Cardiac septum (tissue), 1 donor: Measurements from ENCODE around the gene ZNF277. TPM values are rescaled to one million over a fixed set of nuclear protein-coding genes. Genes with fewer than 3 reads are reported as not detected.

Experiments used
- DNase-seq: peaks from one replicate; pipeline ENCODE4 v3.0.0-alpha.2; 2020; ENCODE audit warnings: low spot score
- intact Hi-C: fragments of 100-400 bp; cut with DNase I; formaldehyde crosslinking; loops from one replicate; pipeline ENCODE4 v1.14.0; 2022
- long read RNA-seq: library from polyadenylated mRNA; unstranded; transcript quantifications from one replicate; pipeline ENCODE4 v2.0.0, GENCODE V29; 2021
- total RNA-seq: library from RNA; stranded (reverse); fragmentation: NEBNext Ultra II Directional; extraction: Animal tissue kit (Norgen Biotek cat#: 25700); gene quantifications from one replicate; pipeline ENCODE4 v1.2.1, GENCODE V29; 2021
- donor health status: DM: no; HTN: no; CAD: no.

The ZNF277 gene, protein sequence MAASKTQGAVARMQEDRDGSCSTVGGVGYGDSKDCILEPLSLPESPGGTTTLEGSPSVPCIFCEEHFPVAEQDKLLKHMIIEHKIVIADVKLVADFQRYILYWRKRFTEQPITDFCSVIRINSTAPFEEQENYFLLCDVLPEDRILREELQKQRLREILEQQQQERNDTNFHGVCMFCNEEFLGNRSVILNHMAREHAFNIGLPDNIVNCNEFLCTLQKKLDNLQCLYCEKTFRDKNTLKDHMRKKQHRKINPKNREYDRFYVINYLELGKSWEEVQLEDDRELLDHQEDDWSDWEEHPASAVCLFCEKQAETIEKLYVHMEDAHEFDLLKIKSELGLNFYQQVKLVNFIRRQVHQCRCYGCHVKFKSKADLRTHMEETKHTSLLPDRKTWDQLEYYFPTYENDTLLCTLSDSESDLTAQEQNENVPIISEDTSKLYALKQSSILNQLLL
- total RNA-seq: 16.3 TPM
- long read RNA-seq, transcript ZNF277-201 (12 exons, 1,849 nt): major isoform, 20 of 28 reads
- long read RNA-seq, partial matches to known transcripts: 1 of 28 reads
- long read RNA-seq, other reads (novel, unspliced or antisense): 5 of 28 reads

DNA sequence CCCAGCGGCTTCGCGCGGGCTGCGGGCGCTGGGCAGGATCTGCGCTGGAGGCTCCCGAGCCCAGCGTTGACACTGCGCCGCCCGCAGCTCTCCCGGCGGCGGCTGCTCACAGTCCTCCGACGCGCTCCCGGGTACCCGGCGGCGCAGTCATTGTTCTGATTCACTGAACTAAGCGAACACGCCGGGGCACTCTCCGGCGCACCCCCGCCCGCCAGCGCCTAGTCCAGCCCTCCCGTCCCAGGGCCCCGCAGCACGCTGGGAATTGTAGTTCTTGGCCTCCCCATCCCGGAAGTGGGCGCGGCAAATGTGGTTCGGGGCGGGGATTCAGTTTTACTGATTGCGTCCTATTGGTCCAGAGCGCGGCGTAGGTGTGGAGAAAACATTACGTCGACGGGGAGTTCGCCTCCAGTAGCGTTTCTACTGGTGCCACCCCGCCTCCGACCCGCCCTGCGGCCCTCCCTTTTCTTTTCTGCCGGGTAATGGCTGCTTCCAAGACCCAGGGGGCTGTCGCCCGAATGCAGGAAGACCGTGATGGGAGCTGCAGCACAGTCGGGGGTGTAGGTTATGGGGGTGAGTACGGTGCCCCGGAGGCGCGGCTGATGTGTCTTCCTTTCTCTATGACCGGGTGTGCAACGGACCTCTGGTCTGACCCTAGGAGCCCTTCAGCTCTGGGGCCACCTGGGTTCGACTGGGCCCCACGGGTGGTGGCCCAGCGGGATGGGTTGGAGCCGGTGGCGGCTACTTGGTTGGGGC lies at the start of gene ZNF277, which contains the start of gene DOCK4:
ZNF277 (plus strand) TSS at position 458 of the 753 bp plus-strand sequence; CDS start at position 480, 22 bp downstream.
DOCK4 (minus strand) TSS at position 162 of the 753 bp plus-strand sequence. CDS start 261 bp downstream, outside the sequence.
- DNase-seq: peak; percentile 99
- intact Hi-C loops: loop anchor here (10.0 kb wide), 3 partner anchors 178 to 288 kb away; no protein-coding TSS in a partner anchor

GRCh38 chr7:112157072-112157471 lies 49.4 kb upstream of the ZNF277 start:
- no peak for DNase-seq
- intact Hi-C loops: no loop called here

DNA sequence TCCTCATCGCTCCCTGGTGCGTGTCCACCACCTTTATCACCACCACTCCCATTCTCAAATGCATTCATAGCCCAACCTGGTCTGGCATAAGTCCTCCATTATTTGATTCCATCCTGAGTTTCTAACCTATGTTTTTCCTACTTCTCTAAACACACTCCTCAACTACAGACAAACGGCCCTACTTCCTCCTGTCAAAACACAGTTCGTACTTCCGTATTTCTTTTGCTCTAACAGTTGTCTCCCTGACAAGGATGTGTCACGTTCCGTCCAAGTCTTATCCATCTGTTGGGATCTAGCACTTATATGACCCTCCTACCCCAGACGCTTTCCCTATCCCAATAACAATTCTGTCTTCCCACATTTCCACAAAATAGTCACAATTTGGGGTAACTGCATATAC lies 47.1 kb upstream of the ZNF277 start:
- intact Hi-C loops: no loop called here

GRCh38 chr7:112160130-112160770 lies 46.2 kb upstream of the ZNF277 start:
- intact Hi-C loops: no loop called here
- no peak for DNase-seq

More for the DNA sequence above, 47.1 kb upstream of the ZNF277 start:
- no peak for DNase-seq

- intact Hi-C loops: no loop called here
- no peak for DNase-seq
Measured at GRCh38 chr7:112160771-112161150, 45.7 kb upstream of the ZNF277 start.

DNA sequence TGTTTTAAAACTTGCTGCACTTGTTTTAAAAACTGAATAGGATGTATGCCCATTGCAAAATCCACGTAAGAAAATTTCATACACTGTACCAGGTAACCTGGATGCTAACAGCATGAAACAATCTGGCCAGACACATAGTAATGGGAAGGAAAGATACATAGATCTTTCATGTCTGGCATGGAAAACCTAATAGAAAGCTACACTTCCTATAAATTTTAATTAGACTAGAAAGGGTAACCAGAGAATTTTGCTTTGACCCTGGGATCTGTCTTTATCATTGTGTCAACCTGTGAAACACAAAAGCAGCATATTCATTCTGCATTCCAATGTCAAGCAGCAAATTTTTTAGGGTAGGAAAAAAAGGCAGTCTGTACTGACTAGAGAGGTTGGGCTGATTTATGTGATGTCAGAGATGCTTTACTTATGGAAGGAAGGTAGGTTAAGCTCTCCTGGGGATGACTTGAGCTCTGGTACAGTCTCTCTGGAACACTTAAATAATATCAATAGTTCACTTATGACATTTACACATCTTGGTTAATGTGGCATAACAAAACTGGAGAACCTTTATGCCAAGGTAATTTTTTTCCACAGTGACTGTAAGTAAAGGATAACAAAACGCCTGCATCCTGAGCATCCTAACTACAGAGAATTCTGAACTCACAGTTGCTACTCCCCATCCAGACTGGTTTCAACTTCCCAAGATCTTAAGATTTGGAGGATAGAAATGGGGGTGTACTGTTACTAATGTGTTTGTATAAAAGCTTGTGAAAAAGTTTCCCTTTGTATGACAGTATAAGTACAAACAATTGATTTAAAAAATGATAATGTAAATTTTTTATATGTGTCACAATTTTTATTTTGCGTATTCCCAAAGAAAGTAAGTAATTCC lies 45.0 kb upstream of the ZNF277 start:
- DNase-seq: no peak

DNA sequence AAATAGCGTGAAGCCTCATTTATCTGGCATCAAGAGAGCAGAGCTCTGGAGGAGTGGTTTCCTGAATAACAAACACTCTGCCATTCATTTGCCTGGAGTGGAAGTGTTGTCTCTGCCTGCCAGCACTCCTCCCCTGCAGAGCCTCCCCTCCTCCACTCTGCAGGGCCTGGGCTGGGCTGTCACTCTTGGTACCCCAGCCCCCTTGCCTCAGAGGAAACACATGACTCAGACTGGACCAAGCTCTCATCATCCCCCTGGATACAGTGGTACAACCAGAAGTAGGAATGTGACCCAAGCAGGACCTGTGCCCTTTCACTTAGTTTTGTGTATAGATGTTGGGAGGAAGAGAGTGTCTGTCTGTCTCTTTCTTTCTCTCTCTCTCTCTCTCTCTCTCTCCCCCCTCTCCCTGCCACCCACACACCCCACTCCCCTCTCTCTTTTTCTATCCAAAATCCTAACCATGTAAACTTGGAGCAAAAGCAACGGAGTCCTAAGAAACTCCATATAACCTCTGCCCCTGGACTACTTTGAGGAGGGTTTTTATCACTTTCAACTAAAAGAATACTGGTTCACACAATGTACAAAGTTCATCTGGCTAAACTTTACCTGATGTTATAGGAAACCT lies 44.2 kb upstream of the ZNF277 start:
- intact Hi-C loops: no loop called here
- no peak for DNase-seq

More for the DNA sequence above, 45.0 kb upstream of the ZNF277 start:
- intact Hi-C loops: no loop called here

GRCh38 chr7:112162784-112163506 lies 43.5 kb upstream of the ZNF277 start:
- DNase-seq: no peak
- intact Hi-C loops: no loop called here

- intact Hi-C loops: no loop called here
- DNase-seq: no peak
Measured at GRCh38 chr7:112167147-112167546, 39.3 kb upstream of the ZNF277 start.

DNA sequence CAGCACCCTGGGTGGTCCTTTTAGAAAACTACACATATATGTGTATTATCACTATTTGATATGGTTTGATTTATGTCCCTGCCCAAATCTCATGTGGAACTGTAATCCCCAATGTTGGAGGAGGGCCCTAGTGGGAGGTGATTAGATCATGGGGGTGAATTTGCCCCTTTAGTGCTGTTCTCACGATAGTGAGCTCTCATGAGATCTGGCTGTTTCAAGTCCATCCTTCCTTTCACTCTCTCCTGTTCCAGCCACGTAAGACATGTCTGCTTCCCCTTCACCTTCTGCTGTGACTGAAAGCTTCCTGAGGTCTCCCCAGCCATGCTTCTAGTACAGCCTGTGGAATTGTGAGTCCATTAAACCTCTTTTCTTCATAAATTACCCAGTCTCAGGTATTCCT lies 37.6 kb upstream of the ZNF277 start:
- intact Hi-C loops: no loop called here
- DNase-seq: no peak

GRCh38 chr7:112171673-112172072 lies 34.8 kb upstream of the ZNF277 start:
- intact Hi-C loops: no loop called here
- no peak for DNase-seq

- DNase-seq: no peak
- intact Hi-C loops: no loop called here
Measured at GRCh38 chr7:112172870-112173567, 33.5 kb upstream of the ZNF277 start.

- intact Hi-C loops: no loop called here
- DNase-seq: no peak
Measured at GRCh38 chr7:112173568-112173905, 33.0 kb upstream of the ZNF277 start.

GRCh38 chr7:112174192-112174591 lies 32.3 kb upstream of the ZNF277 start:
- DNase-seq: no peak
- intact Hi-C loops: no loop called here

DNA sequence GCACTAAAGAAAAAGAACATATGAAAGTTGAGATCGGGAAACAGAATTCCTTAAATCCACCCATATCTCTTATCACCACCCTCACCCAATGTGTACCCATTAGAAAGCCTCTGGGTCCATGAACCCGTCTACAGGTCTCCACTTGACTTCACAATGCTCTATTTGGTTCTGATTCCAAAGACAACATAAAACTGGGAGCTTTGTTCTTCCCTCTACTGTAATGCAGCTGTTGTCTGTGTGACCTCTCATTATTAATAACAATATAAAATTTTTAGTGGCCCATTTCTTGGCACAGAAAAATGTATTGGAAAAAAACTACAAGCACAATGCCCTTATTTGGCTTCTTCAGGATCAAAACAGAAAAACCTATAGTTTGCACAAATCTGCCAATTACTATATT lies 30.3 kb upstream of the ZNF277 start:
- no peak for DNase-seq
- intact Hi-C loops: no loop called here

- intact Hi-C loops: no loop called here
Measured at GRCh38 chr7:112176693-112177415, 29.6 kb upstream of the ZNF277 start.

DNA sequence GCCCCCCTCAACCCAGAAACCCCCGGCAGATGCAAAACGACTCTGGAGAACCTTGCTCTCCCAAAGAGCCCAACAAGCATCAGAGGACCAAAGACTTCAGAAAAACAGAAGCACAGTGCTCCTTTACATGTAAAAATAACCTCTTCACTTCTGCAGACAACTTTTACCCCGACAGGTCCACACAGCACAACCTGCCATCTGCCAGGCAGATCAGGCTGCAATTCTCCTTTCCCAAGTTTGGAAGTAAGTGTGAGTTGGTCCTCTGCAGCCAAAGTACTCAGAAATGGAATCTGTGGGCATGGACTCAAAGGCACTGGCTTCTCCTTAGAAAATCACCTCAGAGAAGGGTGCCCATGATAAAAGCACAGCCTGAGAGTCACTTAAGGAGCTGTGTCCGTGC lies 26.3 kb upstream of the ZNF277 start:
- intact Hi-C loops: no loop called here

More at GRCh38 chr7:112176693-112177415, 29.6 kb upstream of the ZNF277 start:
- DNase-seq: no peak

More for the DNA sequence above, 26.3 kb upstream of the ZNF277 start:
- DNase-seq: no peak
